Activated B cell treated with CpG ODN at 0.5 μM for 24 hours (primary cell): Measurements from ENCODE around the gene JMJD7. TPM values are rescaled to one million over a fixed set of nuclear protein-coding genes. Genes with fewer than 3 reads are reported as not detected.

Source experiments
- ATAC-seq: fragments of 200-7000 bp; cut with Tn5 transposase; one replicate; pipeline ENCODE4 v1.10.0; 2021; ENCODE audit warnings: low read depth, mild to moderate bottlenecking, moderate library complexity
- CTCF ChIA-PET: fragments of 350-600 bp; sonication (Branson Sonifier 250); formaldehyde crosslinking; loops from one replicate; lab custom pipeline; 2021; ENCODE audit warnings: antibody characterized with exemption; lab: Charles Lee
- POLR2A ChIA-PET: fragments of 350-600 bp; sonication (Branson Sonifier 250); formaldehyde crosslinking; loops from one replicate; lab custom pipeline; 2021; ENCODE audit warnings: antibody characterized with exemption; lab: Charles Lee
- DNase-seq: peaks from one replicate; pipeline ENCODE4 v3.0.0; 2022
- H3K27ac Mint-ChIP-seq: one replicate; pipeline ENCODE4 v1.8.0; 2020; ENCODE audit warnings: mixed read lengths
- H3K27me3 Mint-ChIP-seq: one replicate; pipeline ENCODE4 v1.8.0; 2021; ENCODE audit warnings: mixed read lengths
- H3K36me3 Mint-ChIP-seq: one replicate; pipeline ENCODE4 v1.8.0; 2021; ENCODE audit warnings: low read depth, mixed read lengths
- H3K4me1 Mint-ChIP-seq: one replicate; pipeline ENCODE4 v1.8.0; 2021; ENCODE audit warnings: mixed read lengths
- H3K4me3 Mint-ChIP-seq: one replicate; pipeline ENCODE4 v1.8.0; 2020; ENCODE audit warnings: mild to moderate bottlenecking, mixed read lengths
- H3K9me3 Mint-ChIP-seq: one replicate; pipeline ENCODE4 v1.8.0; 2020; ENCODE audit warnings: mixed read lengths
- CTCF ChIP-seq: fragments of 200-600 bp; IDR thresholded peaks from one replicate; pipeline ENCODE4 v1.8.0; 2022; ENCODE audit warnings: antibody characterized with exemption, mild to moderate bottlenecking
- intact Hi-C: fragments of 100-400 bp; cut with micrococcal nuclease; formaldehyde crosslinking; loops from one replicate; pipeline ENCODE4 v1.15.1; 2024
- total RNA-seq: library from RNA; stranded (reverse); gene quantifications from 2 replicates; pipeline ENCODE4 v1.2.3, GENCODE V29; 2022

Gene JMJD7
- total RNA-seq, 1 donor from 2014 or later, result 16.5 TPM

GRCh38 chr15:41852736-41853590 lies 25.1 kb downstream of the JMJD7 start:
- no peak overlapping the region for H3K27ac Mint-ChIP-seq
- ChIA-PET POLR2A (interaction anchor here (0.5 kb wide), 1 partner anchor 926 kb away, joined by 4 read pairs; no protein-coding TSS in a partner anchor), CTCF (interaction anchor here (1.4 kb wide), 1 partner anchor 52 kb away, joined by 4 read pairs; no protein-coding TSS in a partner anchor)
- H3K9me3 Mint-ChIP-seq, result no peaks in the 10 kb centered on the region
- H3K27me3 Mint-ChIP-seq, result no peaks in the 10 kb centered on the region
- no peak for TF ChIP-seq CTCF
- no peak overlapping the region for H3K4me3 Mint-ChIP-seq
- ATAC-seq (no peak), DNase-seq (no peak)
- H3K4me1 Mint-ChIP-seq, result peaks cover 4% of the 10 kb centered on the region
- intact Hi-C loops, result no loop called here
- H3K36me3 Mint-ChIP-seq, result peaks cover 7% of the 10 kb centered on the region

- H3K27ac Mint-ChIP-seq, result no peak overlapping the region
- H3K4me3 Mint-ChIP-seq, result no peak overlapping the region
- intact Hi-C loops, result no loop called here
- no peaks in the 10 kb centered on the region for H3K9me3 Mint-ChIP-seq
- H3K36me3 Mint-ChIP-seq, result no peaks in the 10 kb centered on the region
- ATAC-seq (no peak), DNase-seq (no peak)
- H3K4me1 Mint-ChIP-seq, result peaks cover 4% of the 10 kb centered on the region
- CTCF ChIA-PET, result no interaction called here
- H3K27me3 Mint-ChIP-seq, result no peaks in the 10 kb centered on the region
- TF ChIP-seq CTCF, result no peak
- POLR2A ChIA-PET, result interaction anchor here (0.5 kb wide), 1 partner anchor 926 kb away, joined by 4 read pairs; no protein-coding TSS in a partner anchor
These were observed 25.9 kb downstream of the JMJD7 start for GRCh38 chr15:41853831-41854230.

- Mint-ChIP-seq H3K4me3 (no peak overlapping the region), H3K27ac (no peak overlapping the region), H3K9me3 (no peaks in the 10 kb centered on the region), H3K36me3 (no peaks in the 10 kb centered on the region), H3K27me3 (no peaks in the 10 kb centered on the region), H3K4me1 (peaks cover 4% of the 10 kb centered on the region)
- CTCF ChIA-PET, result no interaction called here
- intact Hi-C loops, result no loop called here
- no peak for DNase-seq
- TF ChIP-seq CTCF, result no peak
- ATAC-seq, result no peak
- POLR2A ChIA-PET, result no interaction called here
These were observed 26.6 kb downstream of the JMJD7 start for GRCh38 chr15:41854443-41854842.

GRCh38 chr15:41855261-41855961 lies 27.5 kb downstream of the JMJD7 start:
- intact Hi-C loops, result no loop called here
- ATAC-seq, result no peak
- DNase-seq, result no peak
- Mint-ChIP-seq H3K36me3 (no peaks in the 10 kb centered on the region), H3K27ac (no peak overlapping the region), H3K4me3 (no peak overlapping the region), H3K4me1 (peaks cover 4% of the 10 kb centered on the region), H3K9me3 (no peaks in the 10 kb centered on the region), H3K27me3 (no peaks in the 10 kb centered on the region)
- TF ChIP-seq CTCF, result no peak
- POLR2A ChIA-PET, result no interaction called here
- CTCF ChIA-PET, result no interaction called here

- H3K4me3 Mint-ChIP-seq, result no peak overlapping the region
- H3K4me1 Mint-ChIP-seq, result no peaks in the 10 kb centered on the region
- DNase-seq (no peak), ATAC-seq (no peak)
- intact Hi-C loops, result no loop called here
- no peaks in the 10 kb centered on the region for H3K9me3 Mint-ChIP-seq
- H3K27me3 Mint-ChIP-seq, result no peaks in the 10 kb centered on the region
- CTCF ChIA-PET, result no interaction called here
- POLR2A ChIA-PET, result no interaction called here
- TF ChIP-seq CTCF, result no peak
- no peaks in the 10 kb centered on the region for H3K36me3 Mint-ChIP-seq
- H3K27ac Mint-ChIP-seq, result no peak overlapping the region
These were observed 28.4 kb downstream of the JMJD7 start for GRCh38 chr15:41856262-41856661.
